ENCODE results near the gene TBC1D1. TPM values are rescaled to one million over a fixed set of nuclear protein-coding genes. Genes with fewer than 3 reads are reported as not detected.
"Not testable (repeated sequence)": the region's sequence is repeated elsewhere in the genome, so short reads cannot be mapped to it uniquely, and the experiment has no call there.

TBC1D1 gene
- total RNA-seq, 1 donor from 2014 or later = 54.5 TPM

DNA sequence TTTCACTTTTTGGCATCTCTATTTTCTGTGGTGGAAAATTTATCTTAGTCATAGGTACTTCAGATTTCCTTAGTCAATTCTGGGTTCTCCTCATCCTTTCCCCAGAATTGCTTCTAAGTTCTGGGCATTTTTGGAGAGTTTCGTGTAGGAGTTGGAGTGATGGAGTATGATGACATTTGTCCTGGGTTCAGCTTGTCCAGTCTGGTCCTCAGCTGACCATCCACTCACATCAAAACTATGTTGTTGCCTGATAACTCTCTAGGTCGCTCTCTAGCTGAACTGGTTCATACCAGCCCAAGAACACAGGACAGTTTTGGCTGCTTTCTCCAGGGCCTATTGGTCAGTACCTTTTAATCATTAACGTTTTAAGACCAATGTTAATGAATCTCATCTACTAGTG, 82.6 kb downstream of the TBC1D1 start:
- Histone ChIP-seq H3K36me3 (ENCODE audit: insufficient read depth, low read length) (no peaks in the 10 kb centered on the region), H3K27me3 (ENCODE audit: insufficient read depth, low read length) (no peaks in the 10 kb centered on the region), H3K9ac (ENCODE audit: low read length) (no peak overlapping the region), H3K27ac (ENCODE audit: low read depth, low read length) (no peak overlapping the region), H4K20me1 (ENCODE audit: insufficient read depth, low read length) (no peaks in the 10 kb centered on the region), H3K4me1 (ENCODE audit: insufficient read depth, low read length) (peaks cover 8% of the 10 kb centered on the region), H2AFZ (ENCODE audit: low read depth, low read length) (no peak overlapping the region), H3K9me3 (ENCODE audit: insufficient read depth, low read depth, low read length) (no peaks in the 10 kb centered on the region), H3K79me2 (ENCODE audit: insufficient read depth, low read length) (peaks cover 5% of the 10 kb centered on the region), H3K4me3 (ENCODE audit: insufficient read depth, low read depth, low read length) (no peak overlapping the region), H3K4me2 (ENCODE audit: low read length) (no peak overlapping the region)
- no peaks in the 10 kb centered on the region for H3K27me3 Mint-ChIP-seq (ENCODE audit: low read depth, unreplicated experiment)
- no peak overlapping the region for H3K4me3 Mint-ChIP-seq (ENCODE audit: unreplicated experiment)
- TF ChIP-seq, protein P1, sequence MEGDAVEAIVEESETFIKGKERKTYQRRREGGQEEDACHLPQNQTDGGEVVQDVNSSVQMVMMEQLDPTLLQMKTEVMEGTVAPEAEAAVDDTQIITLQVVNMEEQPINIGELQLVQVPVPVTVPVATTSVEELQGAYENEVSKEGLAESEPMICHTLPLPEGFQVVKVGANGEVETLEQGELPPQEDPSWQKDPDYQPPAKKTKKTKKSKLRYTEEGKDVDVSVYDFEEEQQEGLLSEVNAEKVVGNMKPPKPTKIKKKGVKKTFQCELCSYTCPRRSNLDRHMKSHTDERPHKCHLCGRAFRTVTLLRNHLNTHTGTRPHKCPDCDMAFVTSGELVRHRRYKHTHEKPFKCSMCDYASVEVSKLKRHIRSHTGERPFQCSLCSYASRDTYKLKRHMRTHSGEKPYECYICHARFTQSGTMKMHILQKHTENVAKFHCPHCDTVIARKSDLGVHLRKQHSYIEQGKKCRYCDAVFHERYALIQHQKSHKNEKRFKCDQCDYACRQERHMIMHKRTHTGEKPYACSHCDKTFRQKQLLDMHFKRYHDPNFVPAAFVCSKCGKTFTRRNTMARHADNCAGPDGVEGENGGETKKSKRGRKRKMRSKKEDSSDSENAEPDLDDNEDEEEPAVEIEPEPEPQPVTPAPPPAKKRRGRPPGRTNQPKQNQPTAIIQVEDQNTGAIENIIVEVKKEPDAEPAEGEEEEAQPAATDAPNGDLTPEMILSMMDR (IDR thresholded peaks at IDR 0.05; ENCODE audit: insufficient read depth, low read depth, low read length) = no peak
- no peak for TF ChIP-seq EZH2 (IDR thresholded peaks at IDR 0.05; ENCODE audit: insufficient read depth, low read length)
- H3K9me3 Mint-ChIP-seq (ENCODE audit: unreplicated experiment) = peaks cover 4% of the 10 kb centered on the region
- no peak for FAIRE-seq
- H3K36me3 Mint-ChIP-seq (ENCODE audit: low read depth, unreplicated experiment) = peaks cover 3% of the 10 kb centered on the region
- H3K4me1 Mint-ChIP-seq (ENCODE audit: low read depth, unreplicated experiment) = no peaks in the 10 kb centered on the region
- no peak for DNase-seq (ENCODE audit: low read depth)
- H3K27ac Mint-ChIP-seq (ENCODE audit: unreplicated experiment) = no peak overlapping the region

GRCh38 chr4:37975321-37975822, 84.5 kb downstream of the TBC1D1 start:
- not testable (repeated sequence) for H2AFZ ChIP-seq (ENCODE audit: low read depth, low read length); H3K36me3 Mint-ChIP-seq (ENCODE audit: low read depth, unreplicated experiment); H3K27me3 ChIP-seq (ENCODE audit: insufficient read depth, low read length); H3K27me3 Mint-ChIP-seq (ENCODE audit: low read depth, unreplicated experiment); FAIRE-seq; H3K4me1 ChIP-seq (ENCODE audit: insufficient read depth, low read length); H3K4me3 Mint-ChIP-seq (ENCODE audit: unreplicated experiment); H3K9me3 ChIP-seq (ENCODE audit: insufficient read depth, low read depth, low read length); H4K20me1 ChIP-seq (ENCODE audit: insufficient read depth, low read length); H3K9ac ChIP-seq (ENCODE audit: low read length); H3K36me3 ChIP-seq (ENCODE audit: insufficient read depth, low read length); H3K27ac Mint-ChIP-seq (ENCODE audit: unreplicated experiment); DNase-seq (ENCODE audit: low read depth); H3K4me2 ChIP-seq (ENCODE audit: low read length); H3K9me3 Mint-ChIP-seq (ENCODE audit: unreplicated experiment); H3K27ac ChIP-seq (ENCODE audit: low read depth, low read length); H3K4me1 Mint-ChIP-seq (ENCODE audit: low read depth, unreplicated experiment); H3K4me3 ChIP-seq (ENCODE audit: insufficient read depth, low read depth, low read length)
- H3K79me2 ChIP-seq (ENCODE audit: insufficient read depth, low read length) = peaks cover 22% of the 10 kb centered on the region

DNA sequence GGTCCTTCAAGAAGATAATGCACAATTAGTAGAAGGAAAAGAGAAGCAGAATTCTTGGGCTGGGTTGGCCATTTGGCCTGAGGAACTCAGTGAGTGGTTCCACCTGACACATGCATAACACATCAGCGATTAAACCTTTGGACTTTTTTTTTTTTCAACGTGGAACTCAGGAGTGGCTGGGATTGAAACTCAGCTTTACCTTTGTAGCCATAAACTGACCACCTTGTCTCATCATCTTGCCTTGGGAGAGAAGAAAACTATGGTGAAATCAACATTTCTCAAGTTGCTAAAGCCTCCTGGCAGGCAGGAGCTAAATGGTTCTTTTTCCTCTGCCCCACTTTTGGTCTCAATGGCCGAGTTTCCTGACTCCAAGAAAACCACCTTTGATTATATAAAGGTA, 85.6 kb downstream of the TBC1D1 start:
- Mint-ChIP-seq H3K27me3 (ENCODE audit: low read depth, unreplicated experiment) (no peaks in the 10 kb centered on the region), H3K4me1 (ENCODE audit: low read depth, unreplicated experiment) (peaks cover 8% of the 10 kb centered on the region), H3K9me3 (ENCODE audit: unreplicated experiment) (no peaks in the 10 kb centered on the region), H3K4me3 (ENCODE audit: unreplicated experiment) (peak overlapping the region; percentile 81), H3K36me3 (ENCODE audit: low read depth, unreplicated experiment) (no peaks in the 10 kb centered on the region), H3K27ac (ENCODE audit: unreplicated experiment) (no peak overlapping the region)
- FAIRE-seq = peak; percentile 13
- Histone ChIP-seq H2AFZ (ENCODE audit: low read depth, low read length) (peak overlapping the region; percentile 72), H3K9ac (ENCODE audit: low read length) (peak overlapping the region; percentile 68), H3K27ac (ENCODE audit: low read depth, low read length) (peak overlapping the region; percentile 2), H3K36me3 (ENCODE audit: insufficient read depth, low read length) (no peaks in the 10 kb centered on the region), H3K4me1 (ENCODE audit: insufficient read depth, low read length) (peaks cover 10% of the 10 kb centered on the region), H4K20me1 (ENCODE audit: insufficient read depth, low read length) (peaks cover 12% of the 10 kb centered on the region), H3K79me2 (ENCODE audit: insufficient read depth, low read length) (peaks cover 33% of the 10 kb centered on the region), H3K4me3 (ENCODE audit: insufficient read depth, low read depth, low read length) (peak overlapping the region; percentile 50), H3K9me3 (ENCODE audit: insufficient read depth, low read depth, low read length) (no peaks in the 10 kb centered on the region), H3K4me2 (ENCODE audit: low read length) (peak overlapping the region; percentile 84), H3K27me3 (ENCODE audit: insufficient read depth, low read length) (no peaks in the 10 kb centered on the region)
- TF ChIP-seq EZH2 (IDR thresholded peaks at IDR 0.05; ENCODE audit: insufficient read depth, low read length) = no peak
- no peak for DNase-seq (ENCODE audit: low read depth)

Measured in astrocyte (in vitro differentiated cells and primary cell).